Measurements from ENCODE around the gene TNFSF8.

The TNFSF8 gene

DNA sequence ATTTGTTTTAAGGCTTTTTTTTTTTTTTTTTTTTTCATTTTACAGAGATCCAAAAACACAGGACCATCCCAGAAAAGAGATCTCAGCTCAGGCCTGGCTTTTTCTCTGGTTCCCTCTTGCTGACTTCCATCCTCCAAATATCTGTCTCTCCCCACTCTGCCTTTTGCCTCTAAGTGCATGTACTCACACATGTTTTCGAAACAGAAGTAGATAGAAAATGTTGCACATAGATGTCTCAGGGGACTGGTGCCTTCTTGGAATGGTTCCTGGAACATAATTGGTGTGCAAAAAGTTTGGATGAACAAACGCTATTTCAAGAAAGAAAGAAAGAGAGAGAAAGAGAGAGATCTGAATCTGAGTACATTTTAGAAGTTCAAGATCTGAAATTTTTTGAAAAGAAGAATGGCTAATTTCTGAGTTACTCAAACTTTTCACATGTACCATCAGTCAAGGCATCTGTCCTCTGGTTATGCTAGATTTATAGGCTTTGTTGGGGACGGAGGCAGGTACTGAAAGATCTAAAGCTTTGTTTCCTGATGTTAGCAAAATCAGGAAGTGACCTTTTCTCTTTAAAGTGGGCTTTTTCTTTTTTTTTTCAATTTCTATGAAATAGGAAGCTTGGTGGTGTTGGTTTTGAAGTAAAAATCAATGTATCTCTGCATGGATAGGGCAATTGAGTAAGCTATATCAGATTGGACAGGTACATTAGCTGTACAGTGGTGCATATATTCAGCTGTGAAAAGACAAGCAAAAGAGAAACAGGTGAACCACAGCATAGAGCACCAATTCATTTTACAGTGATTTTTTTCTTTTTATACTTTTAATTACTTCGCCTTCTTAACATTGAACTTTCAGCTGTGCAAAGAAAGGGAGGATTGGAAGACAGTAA lies 8.5 kb upstream of the TNFSF8 start:
- Histone ChIP-seq H3K36me3 (ENCODE audit: control insufficient read depth, insufficient read depth, low read length) (no peaks in the 10 kb centered on the region), H3K4me1 (no peaks in the 10 kb centered on the region), H2AFZ (no peak overlapping the region), H3K27me3 (ENCODE audit: control insufficient read depth, insufficient read depth, low read length) (no peaks in the 10 kb centered on the region), H3K9ac (no peak overlapping the region), H3K27ac (no peak overlapping the region), H3K4me3 (ENCODE audit: low read depth, low read length) (no peak overlapping the region), H3K79me2 (no peaks in the 10 kb centered on the region), H3K9me3 (ENCODE audit: control insufficient read depth, low read length) (no peaks in the 10 kb centered on the region), H3K4me2 (ENCODE audit: low read length) (no peak overlapping the region)
- no peak for TF ChIP-seq CTCF (IDR thresholded peaks at IDR 0.05)

- Histone ChIP-seq H3K79me2 (no peaks in the 10 kb centered on the region), H3K4me3 (ENCODE audit: low read depth, low read length) (no peak overlapping the region), H3K4me2 (ENCODE audit: low read length) (no peak overlapping the region), H3K36me3 (ENCODE audit: control insufficient read depth, insufficient read depth, low read length) (no peaks in the 10 kb centered on the region), H3K27me3 (ENCODE audit: control insufficient read depth, insufficient read depth, low read length) (no peaks in the 10 kb centered on the region), H3K9me3 (ENCODE audit: control insufficient read depth, low read length) (no peaks in the 10 kb centered on the region), H3K27ac (no peak overlapping the region), H3K9ac (no peak overlapping the region), H2AFZ (no peak overlapping the region), H3K4me1 (no peaks in the 10 kb centered on the region)
- TF ChIP-seq CTCF (IDR thresholded peaks at IDR 0.05), result no peak
These were observed 7.1 kb upstream of the TNFSF8 start for GRCh38 chr9:114937516-114937915.

- H3K27me3 ChIP-seq (ENCODE audit: control insufficient read depth, insufficient read depth, low read length), result no peaks in the 10 kb centered on the region
These were observed 6.2 kb upstream of the TNFSF8 start for GRCh38 chr9:114936581-114936980.

GRCh38 chr9:114935119-114935518 lies 4.7 kb upstream of the TNFSF8 start:
- H3K79me2 ChIP-seq, result no peaks in the 10 kb centered on the region
- H3K9ac ChIP-seq, result no peak overlapping the region
- TF ChIP-seq CTCF (IDR thresholded peaks at IDR 0.05), result no peak
- H3K4me2 ChIP-seq (ENCODE audit: low read length), result no peak overlapping the region
- no peaks in the 10 kb centered on the region for H3K9me3 ChIP-seq (ENCODE audit: control insufficient read depth, low read length)
- no peaks in the 10 kb centered on the region for H3K27me3 ChIP-seq (ENCODE audit: control insufficient read depth, insufficient read depth, low read length)
- no peak overlapping the region for H3K4me3 ChIP-seq (ENCODE audit: low read depth, low read length)
- H3K4me1 ChIP-seq, result no peaks in the 10 kb centered on the region
- no peak overlapping the region for H3K27ac ChIP-seq
- no peak overlapping the region for H2AFZ ChIP-seq
- no peaks in the 10 kb centered on the region for H3K36me3 ChIP-seq (ENCODE audit: control insufficient read depth, insufficient read depth, low read length)

More at GRCh38 chr9:114936581-114936980, 6.2 kb upstream of the TNFSF8 start:
- no peak overlapping the region for H2AFZ ChIP-seq
- H3K9ac ChIP-seq, result no peak overlapping the region
- H3K27ac ChIP-seq, result no peak overlapping the region
- H3K4me1 ChIP-seq, result no peaks in the 10 kb centered on the region
- H3K4me2 ChIP-seq (ENCODE audit: low read length), result no peak overlapping the region
- TF ChIP-seq CTCF (IDR thresholded peaks at IDR 0.05), result no peak
- H3K36me3 ChIP-seq (ENCODE audit: control insufficient read depth, insufficient read depth, low read length), result no peaks in the 10 kb centered on the region
- H3K4me3 ChIP-seq (ENCODE audit: low read depth, low read length), result no peak overlapping the region
- no peaks in the 10 kb centered on the region for H3K79me2 ChIP-seq
- no peaks in the 10 kb centered on the region for H3K9me3 ChIP-seq (ENCODE audit: control insufficient read depth, low read length)

- no peak for TF ChIP-seq CTCF (IDR thresholded peaks at IDR 0.05)
- Histone ChIP-seq H2AFZ (no peak overlapping the region), H3K27me3 (ENCODE audit: control insufficient read depth, insufficient read depth, low read length) (no peaks in the 10 kb centered on the region), H3K4me3 (ENCODE audit: low read depth, low read length) (no peak overlapping the region), H3K4me1 (no peaks in the 10 kb centered on the region), H3K4me2 (ENCODE audit: low read length) (no peak overlapping the region), H3K9ac (no peak overlapping the region), H3K36me3 (ENCODE audit: control insufficient read depth, insufficient read depth, low read length) (no peaks in the 10 kb centered on the region), H3K27ac (no peak overlapping the region), H3K9me3 (ENCODE audit: control insufficient read depth, low read length) (no peaks in the 10 kb centered on the region), H3K79me2 (no peaks in the 10 kb centered on the region)
These were observed 2.1 kb upstream of the TNFSF8 start for GRCh38 chr9:114932502-114932901.
